HG03095 (cell line): Measurements from ENCODE around the gene LHX8.

Source experiments
- ATAC-seq: cut with Tn5 transposase; IDR thresholded peaks from one replicate; pipeline ENCODE4 v1.9.1; 2021; ENCODE audit warnings: moderate library complexity; ENCODE audit not compliant: unreplicated experiment

LHX8 gene

GRCh38 chr1:75203415-75204277 lies 69.5 kb downstream of the LHX8 start:
- peak; percentile 87 for ATAC-seq

DNA sequence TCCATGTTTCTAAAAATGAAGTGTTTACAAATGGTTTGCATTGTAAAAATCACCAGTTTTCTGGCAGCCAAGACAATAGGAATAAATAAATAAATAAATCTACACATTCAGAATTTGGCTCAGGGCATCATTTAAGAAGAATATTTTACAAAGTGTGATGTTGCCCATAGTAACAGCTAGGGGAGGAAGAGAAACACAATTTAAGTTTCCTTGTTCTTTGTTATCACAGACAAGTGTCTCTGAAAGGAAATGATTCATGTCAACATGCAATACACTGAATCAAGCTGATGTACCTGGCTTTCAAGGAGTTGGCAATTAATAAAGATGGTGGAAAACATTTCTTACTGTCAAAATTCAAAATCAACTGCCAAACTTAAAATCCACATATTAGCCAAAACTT lies 74.7 kb downstream of the LHX8 start:
- ATAC-seq: no peak
